Osteoblast (primary cell): Measurements from ENCODE around the gene PASK. TPM values are rescaled to one million over a fixed set of nuclear protein-coding genes. Genes with fewer than 3 reads are reported as not detected.

Source experiments
- DNase-seq: peaks from one replicate; pipeline ENCODE4 v3.0.0; 2011; ENCODE audit warnings: low spot score, mixed read lengths; ENCODE audit not compliant: insufficient read length; ENCODE audit errors: missing footprints
- H2AFZ ChIP-seq: 2 replicates; pipeline ENCODE4 v1.6.0; 2011; ENCODE audit warnings: mild to moderate bottlenecking, low read length
- H3K27ac ChIP-seq: 2 replicates; pipeline ENCODE4 v1.5.1; 2011; ENCODE audit warnings: mild to moderate bottlenecking, low read depth, low read length, moderate library complexity
- H3K27me3 ChIP-seq: 2 replicates; pipeline ENCODE4 v1.6.0; 2012; ENCODE audit warnings: mild to moderate bottlenecking, control low read depth, inconsistent platforms, low read length, moderate library complexity; ENCODE audit not compliant: insufficient read depth
- H3K36me3 ChIP-seq: 2 replicates; pipeline ENCODE4 v1.5.1; 2011; ENCODE audit warnings: mild to moderate bottlenecking, low read length, control low read depth, moderate library complexity; ENCODE audit not compliant: insufficient read depth
- H3K4me1 ChIP-seq: 2 replicates; pipeline ENCODE4 v1.5.1; 2011; ENCODE audit warnings: mild to moderate bottlenecking, low read length, control low read depth, moderate library complexity; ENCODE audit not compliant: insufficient read depth
- H3K4me2 ChIP-seq: 2 replicates; pipeline ENCODE4 v1.6.0; 2011; ENCODE audit warnings: mild to moderate bottlenecking, low read length; ENCODE audit not compliant: insufficient read depth
- H3K4me3 ChIP-seq: fragments of 200-600 bp; sonication (generic); 3 replicates; pipeline ENCODE4 v1.5.1; 2012; ENCODE audit warnings: mild to moderate bottlenecking, low read length, inconsistent platforms; ENCODE audit not compliant: insufficient read depth
- H3K79me2 ChIP-seq: 2 replicates; pipeline ENCODE4 v1.6.0; 2012; ENCODE audit warnings: mild to moderate bottlenecking, low read length, control low read depth, inconsistent platforms; ENCODE audit not compliant: insufficient read depth
- H3K9me3 ChIP-seq: 2 replicates; pipeline ENCODE4 v1.5.1; 2011; ENCODE audit warnings: low read depth, low read length, control low read depth
- H4K20me1 ChIP-seq: 2 replicates; pipeline ENCODE4 v1.6.0; 2012; ENCODE audit warnings: mild to moderate bottlenecking, low read length, control low read depth; ENCODE audit not compliant: insufficient read depth
- CTCF ChIP-seq: IDR thresholded peaks from 2 replicates; pipeline ENCODE4 v1.5.1; 2011; ENCODE audit warnings: mild to moderate bottlenecking, low read depth, low read length, moderate library complexity; ENCODE audit errors: extremely low read depth
- total RNA-seq: library from RNA; depleted of rRNA; stranded (reverse); fragments of >200 nt; gene quantifications from 2 replicates; pipeline ENCODE4 v1.2.3, GENCODE V29; 2012

The PASK gene
- total RNA-seq, 1 donor, result 5.8 TPM

- no peaks in the 10 kb centered on the region for H3K9me3 ChIP-seq
- H2AFZ ChIP-seq, result no peak overlapping the region
- TF ChIP-seq CTCF, result no peak
- peak overlapping the region; percentile 72 for H3K27ac ChIP-seq
- no peak for DNase-seq
- no peak overlapping the region for H3K4me3 ChIP-seq
- no peak overlapping the region for H3K4me2 ChIP-seq
- no peaks in the 10 kb centered on the region for H3K27me3 ChIP-seq
- peaks cover 32% of the 10 kb centered on the region for H3K79me2 ChIP-seq
- peaks cover 31% of the 10 kb centered on the region for H3K36me3 ChIP-seq
- H4K20me1 ChIP-seq, result peaks cover 23% of the 10 kb centered on the region
- H3K4me1 ChIP-seq, result peaks cover 45% of the 10 kb centered on the region
Measured at GRCh38 chr2:241155936-241156335, 6.7 kb upstream of the PASK start.

GRCh38 chr2:241154915-241155314 is 5.6 kb upstream of the PASK start:
- H3K4me2 ChIP-seq, result no peak overlapping the region
- H3K4me1 ChIP-seq, result peaks cover 47% of the 10 kb centered on the region
- H3K9me3 ChIP-seq, result no peaks in the 10 kb centered on the region
- DNase-seq, result peak; percentile 93
- peaks cover 23% of the 10 kb centered on the region for H4K20me1 ChIP-seq
- no peak overlapping the region for H3K4me3 ChIP-seq
- H3K36me3 ChIP-seq, result peaks cover 24% of the 10 kb centered on the region
- H3K79me2 ChIP-seq, result peaks cover 38% of the 10 kb centered on the region
- H2AFZ ChIP-seq, result no peak overlapping the region
- H3K27me3 ChIP-seq, result no peaks in the 10 kb centered on the region
- H3K27ac ChIP-seq, result peak overlapping the region; percentile 72
- no peak for TF ChIP-seq CTCF

- H3K9me3 ChIP-seq, result no peaks in the 10 kb centered on the region
- no peak overlapping the region for H3K4me2 ChIP-seq
- no peaks in the 10 kb centered on the region for H3K27me3 ChIP-seq
- peaks cover 11% of the 10 kb centered on the region for H3K36me3 ChIP-seq
- no peak for TF ChIP-seq CTCF
- H4K20me1 ChIP-seq, result peaks cover 23% of the 10 kb centered on the region
- no peak overlapping the region for H2AFZ ChIP-seq
- H3K27ac ChIP-seq, result no peak overlapping the region
- H3K79me2 ChIP-seq, result peaks cover 38% of the 10 kb centered on the region
- H3K4me1 ChIP-seq, result peaks cover 51% of the 10 kb centered on the region
- DNase-seq, result no peak
- H3K4me3 ChIP-seq, result no peak overlapping the region
Measured at GRCh38 chr2:241153616-241154015, 4.3 kb upstream of the PASK start.

- H2AFZ ChIP-seq, result no peak overlapping the region
- no peak for TF ChIP-seq CTCF
- no peak overlapping the region for H3K27ac ChIP-seq
- H3K4me3 ChIP-seq, result no peak overlapping the region
- peaks cover 48% of the 10 kb centered on the region for H3K79me2 ChIP-seq
- H3K4me1 ChIP-seq, result peaks cover 38% of the 10 kb centered on the region
- no peak for DNase-seq
- peaks cover 3% of the 10 kb centered on the region for H3K36me3 ChIP-seq
- peaks cover 21% of the 10 kb centered on the region for H4K20me1 ChIP-seq
- H3K4me2 ChIP-seq, result peak overlapping the region; percentile 100
- H3K27me3 ChIP-seq, result no peaks in the 10 kb centered on the region
- no peaks in the 10 kb centered on the region for H3K9me3 ChIP-seq
Measured at GRCh38 chr2:241151934-241152660, 2.8 kb upstream of the PASK start.
